ENCODE measurements around the gene RPL36AL.

DNA sequence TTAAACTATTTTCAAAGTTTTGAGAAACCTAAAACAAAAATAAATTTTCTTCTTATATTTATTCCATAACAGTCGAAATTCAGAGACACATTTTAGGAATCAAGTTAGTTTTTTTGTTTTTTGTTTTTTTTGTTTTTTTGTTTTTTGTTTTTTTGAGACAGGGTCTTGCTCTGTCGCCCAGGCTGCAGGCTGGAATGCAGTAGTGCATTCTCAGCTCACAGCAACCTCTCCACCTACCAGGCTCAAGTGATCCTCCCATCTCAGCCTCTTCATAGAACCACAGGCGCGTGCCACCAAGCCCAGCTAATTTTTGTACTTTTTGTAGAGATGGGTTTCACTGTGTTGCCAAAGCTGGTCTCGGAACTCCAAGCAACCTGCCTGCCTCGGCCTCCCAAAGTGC is 33.1 kb upstream of the RPL36AL start:
- no peak for TF ChIP-seq POLR2A (IDR thresholded peaks at IDR 0.05; ENCODE audit: low read length)
- no peak for TF ChIP-seq GATA1 (IDR thresholded peaks at IDR 0.05; ENCODE audit: low read depth, low read length)

Measured in erythroblast (primary cell).